ENCODE measurements around the gene COX4I1. TPM values are rescaled to one million over a fixed set of nuclear protein-coding genes. Genes with fewer than 3 reads are reported as not detected.

Gene COX4I1
- total and polyA plus RNA-seq, 2 experiments from 2014 or later = 743 to 1,231 TPM

- Histone ChIP-seq H3K27me3 (no peaks in the 10 kb centered on the region), H3K9me3 (ENCODE audit: low read depth) (no peaks in the 10 kb centered on the region), H3K4me1 (ENCODE audit: low read depth) (no peaks in the 10 kb centered on the region), H3K4me3 (no peak overlapping the region), H3K36me3 (no peaks in the 10 kb centered on the region), H3K27ac (no peak overlapping the region)
- DNase-seq (ENCODE audit: low read depth in 1 of 2, low spot score in 1 of 2) = no peak
- TF ChIP-seq, protein P1, sequence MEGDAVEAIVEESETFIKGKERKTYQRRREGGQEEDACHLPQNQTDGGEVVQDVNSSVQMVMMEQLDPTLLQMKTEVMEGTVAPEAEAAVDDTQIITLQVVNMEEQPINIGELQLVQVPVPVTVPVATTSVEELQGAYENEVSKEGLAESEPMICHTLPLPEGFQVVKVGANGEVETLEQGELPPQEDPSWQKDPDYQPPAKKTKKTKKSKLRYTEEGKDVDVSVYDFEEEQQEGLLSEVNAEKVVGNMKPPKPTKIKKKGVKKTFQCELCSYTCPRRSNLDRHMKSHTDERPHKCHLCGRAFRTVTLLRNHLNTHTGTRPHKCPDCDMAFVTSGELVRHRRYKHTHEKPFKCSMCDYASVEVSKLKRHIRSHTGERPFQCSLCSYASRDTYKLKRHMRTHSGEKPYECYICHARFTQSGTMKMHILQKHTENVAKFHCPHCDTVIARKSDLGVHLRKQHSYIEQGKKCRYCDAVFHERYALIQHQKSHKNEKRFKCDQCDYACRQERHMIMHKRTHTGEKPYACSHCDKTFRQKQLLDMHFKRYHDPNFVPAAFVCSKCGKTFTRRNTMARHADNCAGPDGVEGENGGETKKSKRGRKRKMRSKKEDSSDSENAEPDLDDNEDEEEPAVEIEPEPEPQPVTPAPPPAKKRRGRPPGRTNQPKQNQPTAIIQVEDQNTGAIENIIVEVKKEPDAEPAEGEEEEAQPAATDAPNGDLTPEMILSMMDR (IDR thresholded peaks at IDR 0.05; ENCODE audit: low read depth, low read length) = no peak
These were observed 28.8 kb upstream of the COX4I1 start for GRCh38 chr16:85770741-85771140.

- Histone ChIP-seq H3K36me3 (no peaks in the 10 kb centered on the region), H3K4me3 (no peak overlapping the region), H3K9me3 (ENCODE audit: low read depth) (no peaks in the 10 kb centered on the region), H3K27me3 (no peaks in the 10 kb centered on the region), H3K27ac (no peak overlapping the region), H3K4me1 (ENCODE audit: low read depth) (no peaks in the 10 kb centered on the region)
- no peak for DNase-seq (ENCODE audit: low read depth in 1 of 2, low spot score in 1 of 2)
- TF ChIP-seq, protein P1 (IDR thresholded peaks at IDR 0.05; ENCODE audit: low read depth, low read length) = no peak
These were observed 26.5 kb upstream of the COX4I1 start for GRCh38 chr16:85773044-85773443.

GRCh38 chr16:85774136-85774535, 25.4 kb upstream of the COX4I1 start:
- Histone ChIP-seq H3K27ac (no peak overlapping the region), H3K27me3 (no peaks in the 10 kb centered on the region), H3K4me3 (no peak overlapping the region), H3K4me1 (ENCODE audit: low read depth) (no peaks in the 10 kb centered on the region), H3K36me3 (peaks cover 9% of the 10 kb centered on the region), H3K9me3 (ENCODE audit: low read depth) (no peaks in the 10 kb centered on the region)
- DNase-seq (ENCODE audit: low read depth in 1 of 2, low spot score in 1 of 2) = no peak
- TF ChIP-seq, protein P1 (IDR thresholded peaks at IDR 0.05; ENCODE audit: low read depth, low read length) = no peak

DNA sequence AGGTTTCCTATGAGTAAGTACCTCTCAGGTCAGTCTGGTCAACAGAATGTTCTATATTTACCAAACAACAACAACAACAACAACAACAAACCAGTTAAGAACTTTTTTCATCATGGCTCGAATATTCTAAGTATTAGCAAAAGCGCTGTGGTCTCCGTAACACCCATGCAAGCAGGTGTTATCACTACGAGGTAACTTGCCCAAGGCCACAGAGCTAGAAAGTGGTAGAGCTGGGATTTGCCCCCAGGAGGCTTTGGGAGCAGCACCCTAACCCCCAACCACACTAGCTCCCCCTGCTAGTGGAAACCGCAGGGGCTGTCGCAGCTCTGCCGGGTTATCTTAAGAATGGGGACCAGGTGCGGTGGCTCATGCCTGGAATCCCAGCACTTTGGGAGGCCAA, 24.7 kb upstream of the COX4I1 start:
- H3K36me3 ChIP-seq = peaks cover 15% of the 10 kb centered on the region
- H3K4me1 ChIP-seq (ENCODE audit: low read depth) = no peaks in the 10 kb centered on the region
- no peak for DNase-seq (ENCODE audit: low read depth in 1 of 2, low spot score in 1 of 2)
- H3K4me3 ChIP-seq = no peak overlapping the region
- no peaks in the 10 kb centered on the region for H3K27me3 ChIP-seq
- no peaks in the 10 kb centered on the region for H3K9me3 ChIP-seq (ENCODE audit: low read depth)
- no peak overlapping the region for H3K27ac ChIP-seq
- TF ChIP-seq, protein P1 (IDR thresholded peaks at IDR 0.05; ENCODE audit: low read depth, low read length) = no peak

DNA sequence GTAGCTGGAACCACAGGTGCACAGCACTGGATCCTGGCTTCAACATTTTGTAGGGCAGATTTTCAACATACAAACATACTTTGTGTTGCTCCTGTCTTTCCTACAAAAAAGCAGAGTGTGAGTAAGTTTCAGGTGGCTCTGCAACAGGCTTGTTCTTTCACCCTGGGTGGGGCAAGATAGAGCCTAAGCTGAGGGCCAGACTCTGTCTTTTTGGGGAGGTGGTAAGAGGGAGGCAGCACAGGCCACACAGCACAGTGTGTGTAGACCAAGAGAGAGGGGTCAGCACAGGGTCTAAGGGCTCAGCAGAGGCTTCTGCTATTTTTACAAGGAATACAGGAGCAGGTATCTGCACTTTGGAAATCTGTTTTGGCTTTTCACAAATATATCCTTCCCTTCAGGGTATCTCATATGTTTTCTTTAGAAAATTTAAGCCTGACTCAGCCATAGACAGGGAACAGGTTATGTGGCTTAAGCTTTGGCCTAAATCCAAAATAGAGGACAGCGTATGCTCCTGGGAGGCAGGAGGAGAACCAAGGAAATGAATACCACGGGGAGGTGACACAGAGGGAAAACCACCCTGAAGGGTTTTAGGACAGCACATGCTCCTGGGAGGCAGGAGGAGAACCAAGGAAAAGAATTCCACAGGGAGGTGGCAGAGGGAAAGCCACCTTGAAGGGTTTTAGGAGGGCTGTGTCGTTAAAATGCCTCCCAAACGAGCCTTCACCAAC, 21.7 kb upstream of the COX4I1 start:
- no peaks in the 10 kb centered on the region for H3K27me3 ChIP-seq
- no peaks in the 10 kb centered on the region for H3K4me1 ChIP-seq (ENCODE audit: low read depth)
- TF ChIP-seq, protein P1 (IDR thresholded peaks at IDR 0.05; ENCODE audit: low read depth, low read length) = no peak
- H3K4me3 ChIP-seq = no peak overlapping the region
- peaks cover 15% of the 10 kb centered on the region for H3K36me3 ChIP-seq
- DNase-seq (ENCODE audit: low read depth in 1 of 2, low spot score in 1 of 2) = no peak
- no peak overlapping the region for H3K27ac ChIP-seq
- H3K9me3 ChIP-seq (ENCODE audit: low read depth) = no peaks in the 10 kb centered on the region
